Measurements from ENCODE around the gene ELN.

ELN gene

GRCh38 chr7:73984481-73985205, 43.3 kb upstream of the ELN start:
- TF ChIP-seq TCF12 (IDR thresholded peaks at IDR 0.05; ENCODE audit: low read depth) (no peak), CREB1 (IDR thresholded peaks at IDR 0.05; ENCODE audit: low read depth) (no peak), RAD21 (IDR thresholded peaks at IDR 0.05; ENCODE audit: low read depth) (no peak), MAX (IDR thresholded peaks at IDR 0.05) (no peak), NFIC (IDR thresholded peaks at IDR 0.05) (no peak), REST (IDR thresholded peaks at IDR 0.05; ENCODE audit: low read depth) (no peak), YY1 (IDR thresholded peaks at IDR 0.05; ENCODE audit: low read depth) (no peak)

GRCh38 chr7:73985737-73986141, 42.2 kb upstream of the ELN start:
- TF ChIP-seq MAX (IDR thresholded peaks at IDR 0.05) (no peak), FOXM1 (IDR thresholded peaks at IDR 0.05; ENCODE audit: borderline replicate concordance, low read depth) (no peak), EGR1 (IDR thresholded peaks at IDR 0.05) (no peak), CREB1 (IDR thresholded peaks at IDR 0.05; ENCODE audit: low read depth) (no peak), TCF12 (IDR thresholded peaks at IDR 0.05; ENCODE audit: low read depth) (no peak), USF1 (IDR thresholded peaks at IDR 0.05) (no peak), RAD21 (IDR thresholded peaks at IDR 0.05; ENCODE audit: low read depth) (no peak), TAF1 (IDR thresholded peaks at IDR 0.05; ENCODE audit: low read depth) (no peak), TEAD4 (IDR thresholded peaks at IDR 0.05) (no peak), REST (IDR thresholded peaks at IDR 0.05; ENCODE audit: low read depth) (no peak)

- TF ChIP-seq CEBPB (IDR thresholded peaks at IDR 0.05) = no peak
Measured at GRCh38 chr7:73986158-73986631, 41.8 kb upstream of the ELN start.

- TF ChIP-seq ZBTB7A (IDR thresholded peaks at IDR 0.05; ENCODE audit: low read depth) = no peak
- TF ChIP-seq YY1 (IDR thresholded peaks at IDR 0.05; ENCODE audit: low read depth) = no peak
- no peak for TF ChIP-seq EP300 (IDR thresholded peaks at IDR 0.05; ENCODE audit: borderline replicate concordance)
- TF ChIP-seq REST (IDR thresholded peaks at IDR 0.05; ENCODE audit: low read depth) = no peak
- TF ChIP-seq NFIC (IDR thresholded peaks at IDR 0.05) = no peak
- TF ChIP-seq EGR1 (IDR thresholded peaks at IDR 0.05) = no peak
Measured at GRCh38 chr7:73987298-73987697, 40.7 kb upstream of the ELN start.

- no peak for TF ChIP-seq TEAD4 (IDR thresholded peaks at IDR 0.05)
- TF ChIP-seq FOXM1 (IDR thresholded peaks at IDR 0.05; ENCODE audit: borderline replicate concordance, low read depth) = no peak
- TF ChIP-seq TAF1 (IDR thresholded peaks at IDR 0.05; ENCODE audit: low read depth) = no peak
- no peak for TF ChIP-seq ZBTB7A (IDR thresholded peaks at IDR 0.05; ENCODE audit: low read depth)
- no peak for TF ChIP-seq EGR1 (IDR thresholded peaks at IDR 0.05)
- TF ChIP-seq CREB1 (IDR thresholded peaks at IDR 0.05; ENCODE audit: low read depth) = no peak
- no peak for TF ChIP-seq REST (IDR thresholded peaks at IDR 0.05; ENCODE audit: low read depth)
- no peak for TF ChIP-seq RAD21 (IDR thresholded peaks at IDR 0.05; ENCODE audit: low read depth)
- TF ChIP-seq YY1 (IDR thresholded peaks at IDR 0.05; ENCODE audit: low read depth) = no peak
- no peak for TF ChIP-seq MAX (IDR thresholded peaks at IDR 0.05)
- TF ChIP-seq EP300 (IDR thresholded peaks at IDR 0.05; ENCODE audit: borderline replicate concordance) = no peak
- TF ChIP-seq USF1 (IDR thresholded peaks at IDR 0.05) = no peak
- TF ChIP-seq NFIC (IDR thresholded peaks at IDR 0.05) = no peak
Measured at GRCh38 chr7:73988197-73988596, 39.8 kb upstream of the ELN start.
